B cell (primary cell): Measurements from ENCODE around the gene KIF22.

Experiments used
- CTCF ChIP-seq: fragments of 200-600 bp; IDR thresholded peaks from one replicate; pipeline ENCODE4 v1.8.0; 2022; ENCODE audit warnings: antibody characterized with exemption, mild to moderate bottlenecking
- EZH2 ChIP-seq: IDR thresholded peaks from 2 replicates; pipeline ENCODE4 v1.6.1; 2012; ENCODE audit warnings: borderline replicate concordance, low read depth, mild to moderate bottlenecking, moderate library complexity, low read length; ENCODE audit not compliant: insufficient read depth, poor library complexity, severe bottlenecking

- TF ChIP-seq CTCF (no peak), EZH2 (no peak)
These were observed 51.1 kb downstream of the KIF22 start for GRCh38 chr16:29841631-29842030.
